Ureter (tissue), 1 donor: ENCODE data around the gene TSSC4. TPM values are rescaled to one million over a fixed set of nuclear protein-coding genes. Genes with fewer than 3 reads are reported as not detected.
A peak's percentile ranks its signal among the peaks of the same experiment; 100 is the strongest.

Source experiments
- DNase-seq: peaks from one replicate; pipeline ENCODE4 v3.0.0-alpha.2; 2020; ENCODE audit warnings: low spot score
- total RNA-seq: library from RNA; stranded (reverse); gene quantifications from one replicate; pipeline ENCODE4 v1.2.4, GENCODE V29; 2023
- donor health status: DM: yes; HTN: yes; CAD: no.

Gene TSSC4
- total RNA-seq, 1 donor from 2014 or later = 41.6 TPM

- no peak for DNase-seq
Observed at GRCh38 chr11:2433106-2433925, 32.8 kb downstream of the TSSC4 start.

DNA sequence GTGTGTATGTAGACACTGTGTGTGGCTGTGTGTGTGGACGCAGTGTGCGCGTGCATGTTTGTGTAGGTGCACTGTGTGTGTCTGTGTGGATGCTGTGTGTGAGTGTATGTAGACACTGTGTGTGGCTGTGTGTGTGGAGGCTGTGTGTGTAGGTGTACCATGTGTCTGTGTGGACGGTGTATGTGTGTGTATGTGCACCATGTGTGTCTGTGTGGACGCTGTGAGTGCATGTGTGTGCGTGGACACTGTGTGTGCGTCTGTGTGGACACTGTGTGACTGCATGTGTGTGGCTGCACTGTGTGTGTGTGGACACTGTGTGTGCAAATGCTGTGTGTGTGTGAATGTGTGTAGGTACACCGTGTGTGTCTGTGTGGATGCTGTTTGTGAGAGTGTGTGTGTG lies 33.5 kb downstream of the TSSC4 start:
- DNase-seq = no peak

DNA sequence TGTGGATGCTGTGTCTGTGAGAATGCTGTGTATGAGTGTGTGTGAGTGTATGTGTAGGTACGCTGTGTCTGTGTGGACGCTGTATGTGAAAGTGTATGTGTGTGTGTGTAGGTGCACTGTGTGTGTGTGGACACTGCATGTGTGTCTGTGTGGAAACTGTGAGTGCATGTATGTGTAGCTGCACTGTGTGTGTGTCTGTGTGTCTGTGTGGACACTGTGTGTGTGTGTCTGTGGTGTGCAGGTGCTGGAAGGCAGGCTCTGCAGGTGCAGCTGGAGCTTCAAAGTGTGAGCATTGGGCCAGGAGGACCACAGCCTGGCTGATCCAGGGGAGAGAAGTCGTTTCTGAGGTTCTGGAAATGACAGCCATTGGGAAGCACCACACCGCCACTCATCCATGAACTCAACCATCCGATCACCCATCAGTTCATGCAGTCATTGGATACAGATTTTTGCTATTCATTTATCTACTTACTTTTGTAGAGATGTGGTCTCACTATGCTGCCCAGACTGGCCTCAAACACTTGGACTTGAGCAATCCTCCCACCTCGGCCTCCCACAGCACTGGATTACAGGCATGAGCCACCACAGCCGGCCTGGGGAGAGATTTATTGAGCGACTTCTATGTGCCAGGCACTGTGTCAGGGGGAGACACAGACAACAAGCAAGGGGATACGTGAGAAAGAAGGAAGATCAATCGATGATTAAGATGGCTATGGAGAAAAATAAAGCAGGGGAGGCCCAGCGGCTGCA lies 34.1 kb downstream of the TSSC4 start:
- no peak for DNase-seq

DNA sequence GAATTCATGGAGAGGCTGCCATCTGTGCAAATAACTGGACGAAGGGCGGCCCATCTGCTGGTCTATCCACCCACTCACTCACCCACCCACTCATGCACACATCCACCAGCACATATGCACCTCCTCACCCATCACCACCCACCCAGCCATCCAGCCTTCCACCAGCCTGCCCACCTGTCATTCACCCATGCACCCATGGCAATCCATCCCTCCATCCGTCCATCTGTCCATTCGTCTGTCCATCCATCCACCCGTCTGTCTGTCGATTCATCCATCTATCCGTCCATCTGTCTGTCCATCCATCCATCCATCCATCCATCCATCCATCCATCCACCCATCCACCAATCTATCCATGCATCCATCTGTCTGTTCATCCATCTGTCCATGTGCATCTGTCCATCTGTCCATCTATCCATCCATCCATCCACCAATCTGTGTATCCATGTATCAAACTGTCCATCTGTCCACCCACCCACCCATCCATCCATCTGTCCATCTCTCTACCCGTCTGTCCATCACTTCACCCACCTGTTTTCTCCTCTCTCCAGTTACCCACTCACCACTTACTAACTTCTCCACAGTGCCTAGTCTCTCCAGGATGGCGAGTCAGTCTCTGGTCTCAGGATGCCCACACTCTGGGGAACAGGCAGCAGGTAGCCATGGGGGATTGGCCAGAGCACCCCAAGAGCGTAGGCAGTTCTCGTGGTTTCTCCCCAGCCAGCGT lies 34.9 kb downstream of the TSSC4 start:
- no peak for DNase-seq

- DNase-seq = no peak
Observed at GRCh38 chr11:2436013-2436520, 35.5 kb downstream of the TSSC4 start.

GRCh38 chr11:2436521-2437031 lies 36.0 kb downstream of the TSSC4 start:
- DNase-seq = no peak

- DNase-seq = no peak
Observed at GRCh38 chr11:2437516-2437915, 37.0 kb downstream of the TSSC4 start.

DNA sequence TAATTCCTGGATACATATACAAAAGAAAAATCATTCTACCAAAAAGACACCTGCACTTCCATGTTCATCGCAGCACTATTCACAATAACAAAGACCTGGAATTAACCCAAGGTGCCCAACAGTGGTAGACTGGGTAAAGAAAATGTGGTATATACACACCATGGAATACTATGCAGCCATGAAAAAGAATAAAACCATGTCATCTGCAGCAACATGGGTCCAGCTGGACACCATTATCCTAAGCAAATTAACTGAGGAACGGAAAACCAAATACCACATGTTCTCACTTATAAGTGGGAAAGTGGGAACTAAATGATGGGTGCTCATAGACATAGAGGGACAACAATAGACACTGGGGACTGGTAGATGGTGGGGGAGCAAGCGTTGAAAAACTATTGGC lies 39.3 kb downstream of the TSSC4 start:
- no peak for DNase-seq

GRCh38 chr11:2440646-2441045 lies 40.1 kb downstream of the TSSC4 start:
- no peak for DNase-seq

- no peak for DNase-seq
Observed at GRCh38 chr11:2441171-2441570, 40.6 kb downstream of the TSSC4 start.

DNA sequence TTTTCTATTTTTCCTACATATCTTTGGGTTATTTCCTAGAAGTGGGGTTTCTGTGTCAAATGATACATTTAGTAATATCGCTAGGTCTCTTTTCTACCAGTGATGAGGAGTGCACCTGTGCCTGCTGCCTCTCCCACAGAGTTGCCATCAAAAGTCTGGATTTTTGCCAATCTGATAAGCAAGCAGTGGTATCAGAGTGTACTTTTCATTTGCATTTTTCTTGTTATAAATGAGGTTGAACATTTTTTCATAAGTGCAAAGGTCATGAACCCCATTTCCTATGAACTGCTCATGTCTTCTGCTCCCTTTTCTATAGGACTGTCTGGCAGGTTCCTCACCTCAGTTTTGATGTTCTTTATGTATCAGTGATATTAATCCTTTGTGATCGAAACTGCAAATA lies 42.0 kb downstream of the TSSC4 start:
- no peak for DNase-seq

DNA sequence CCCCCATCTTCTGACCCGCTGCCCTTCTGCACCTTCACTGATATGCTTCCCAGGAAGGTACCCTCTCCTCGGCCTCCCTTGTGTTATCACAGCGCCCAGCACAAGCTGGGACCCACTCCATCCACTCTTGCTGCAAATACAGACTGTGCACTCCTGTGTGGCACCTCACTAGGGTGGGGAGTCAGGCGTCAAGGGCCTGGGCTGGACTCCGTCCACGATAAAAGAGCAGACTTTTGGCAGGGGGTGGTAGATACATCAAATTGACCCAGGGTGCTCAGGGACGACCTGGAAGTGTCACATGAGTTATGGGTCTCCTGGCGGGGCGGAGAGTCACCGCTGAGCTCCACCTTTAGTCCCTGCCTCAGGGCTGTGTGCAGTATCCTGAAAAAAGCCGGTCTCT lies 42.9 kb downstream of the TSSC4 start:
- DNase-seq = no peak

GRCh38 chr11:2443881-2444820 lies 43.6 kb downstream of the TSSC4 start, which contains the start of gene TRPM5:
Gene TRPM5, minus strand, starts transcription at chr11:2444514. Its CDS starts 21,478 bp downstream, at chr11:2423036.
- DNase-seq = peak; percentile 64

GRCh38 chr11:2444821-2445745 lies 44.5 kb downstream of the TSSC4 start, which contains the start of gene KCNQ1:
Gene KCNQ1, plus strand, starts transcription at chr11:2445008. Its CDS starts 91 bp downstream, at chr11:2445099.
- DNase-seq = peak; percentile 59

DNA sequence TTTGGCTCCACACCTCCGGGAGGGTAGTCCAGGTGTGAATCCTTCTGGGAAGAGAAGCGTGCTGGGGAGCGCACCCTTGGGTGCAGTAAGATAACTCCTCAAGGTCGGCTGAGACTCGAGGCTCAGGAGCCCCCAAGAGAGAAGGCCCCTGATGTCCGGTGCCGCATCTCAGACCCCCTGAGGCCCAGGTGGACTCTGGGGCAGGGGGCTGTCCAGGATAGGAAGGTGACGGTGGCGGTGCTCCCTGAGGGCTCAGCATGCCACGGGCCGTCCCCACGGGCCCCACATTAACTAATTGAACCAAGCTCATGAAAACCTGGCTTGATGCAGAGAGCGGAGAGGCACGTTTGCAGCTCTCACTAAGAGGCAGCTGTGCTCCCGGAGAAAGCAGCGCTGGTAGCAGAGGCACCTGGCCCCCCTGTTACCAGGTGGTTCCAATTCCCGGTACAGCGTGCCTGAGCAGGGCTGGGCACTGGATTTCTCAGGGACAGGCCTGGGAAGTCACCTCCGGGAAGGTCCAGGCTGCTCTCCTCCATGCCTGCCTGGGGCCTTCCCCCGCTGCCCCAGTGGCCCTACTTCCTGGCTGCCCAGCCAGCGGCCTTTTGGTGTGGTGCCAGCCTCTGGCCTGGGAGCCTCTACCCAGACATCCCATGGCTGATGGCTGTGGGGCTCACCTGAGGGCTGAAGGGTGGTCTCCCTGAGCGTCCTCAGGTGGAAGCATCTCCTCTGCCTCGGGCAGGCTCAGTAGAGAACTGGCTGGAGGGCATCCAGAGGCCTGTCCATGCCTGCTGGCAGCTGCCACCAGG lies 45.4 kb downstream of the TSSC4 start:
- DNase-seq = no peak

DNA sequence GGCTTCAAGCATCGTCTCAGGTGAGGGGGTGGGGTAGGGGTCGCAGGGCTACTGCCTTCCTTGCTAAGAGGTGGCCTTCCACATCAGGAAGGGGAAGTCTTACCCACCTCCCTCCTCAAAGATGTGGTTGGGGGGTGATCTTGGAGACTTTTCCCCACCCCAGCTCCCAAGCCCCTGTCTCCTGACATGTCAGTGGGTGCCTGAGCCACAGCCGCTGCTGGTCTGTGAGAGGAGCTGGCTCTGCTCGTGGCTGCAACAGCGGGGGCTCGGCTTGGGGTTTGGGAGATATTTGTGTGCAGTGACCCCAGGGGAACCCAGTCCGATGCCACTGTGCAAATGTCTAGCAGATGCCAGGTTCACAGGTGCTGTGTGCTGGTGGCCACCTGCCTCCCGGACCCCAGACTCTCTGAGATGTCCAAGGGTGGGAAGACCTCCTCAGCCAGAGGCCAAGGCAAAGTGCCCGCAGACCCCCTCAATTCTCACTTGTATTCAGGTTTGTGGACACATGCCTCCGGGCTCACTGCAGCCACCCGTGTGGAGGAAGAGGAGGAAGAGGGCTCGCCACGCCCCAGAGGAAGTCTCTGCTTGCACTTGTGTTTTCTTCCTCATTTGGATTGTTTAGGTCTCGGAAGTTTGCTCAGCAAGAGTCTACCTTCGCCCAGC lies 46.2 kb downstream of the TSSC4 start:
- no peak for DNase-seq

DNA sequence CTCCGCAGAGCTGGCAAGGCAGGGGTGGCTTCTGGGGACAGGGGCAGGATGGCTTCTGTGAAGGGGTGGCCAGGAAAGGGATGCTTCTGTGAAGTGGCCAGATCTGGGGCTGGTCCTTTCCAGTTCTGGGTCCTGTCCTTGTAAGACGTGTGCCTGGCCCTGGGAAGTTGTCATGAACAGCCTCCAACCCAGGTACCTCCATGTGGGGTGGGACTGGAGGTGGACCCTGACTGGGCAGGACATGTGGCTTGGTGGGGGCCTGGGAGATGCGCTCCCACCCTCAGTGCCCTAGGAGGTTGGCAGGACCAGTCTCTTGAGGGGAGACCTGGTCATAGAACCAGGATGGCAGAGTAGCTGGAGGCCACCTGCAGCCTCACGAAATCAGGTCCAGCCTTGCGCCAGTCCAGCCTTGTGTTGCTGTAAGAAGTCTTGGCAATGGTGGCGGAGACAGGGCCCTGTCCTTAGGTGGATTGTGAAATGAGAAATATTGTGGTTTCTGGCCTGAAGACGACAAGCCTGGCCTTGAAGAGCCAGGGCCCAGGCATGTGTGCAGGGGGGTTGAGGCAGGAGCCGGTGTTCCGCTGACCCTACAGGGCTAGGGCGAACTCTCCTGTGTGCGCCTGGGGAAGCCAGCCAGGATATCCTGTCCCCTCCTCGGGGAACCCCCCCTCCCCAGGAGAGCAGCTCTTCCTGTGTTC lies 46.9 kb downstream of the TSSC4 start:
- no peak for DNase-seq
